Nephron (organoid): ENCODE measurements around the gene KRTAP5-3.
"Not testable (repeated sequence)": the region's sequence is repeated elsewhere in the genome, so short reads cannot be mapped to it uniquely, and the experiment has no call there.

Source experiments
- H3K27ac Mint-ChIP-seq, 3 experiments: 2 replicates each; pipeline ENCODE4 v1.8.0; 2020; ENCODE audit warnings: mixed read lengths in 3 of 3, mild to moderate bottlenecking in 2 of 3, moderate library complexity in 1 of 3
- H3K27me3 Mint-ChIP-seq: 2 replicates; pipeline ENCODE4 v1.8.0; 2021; ENCODE audit warnings: low read depth, mild to moderate bottlenecking, moderate library complexity, mixed read lengths
- H3K36me3 Mint-ChIP-seq: 2 replicates; pipeline ENCODE4 v1.8.0; 2020; ENCODE audit warnings: low read depth, mixed read lengths
- H3K4me1 Mint-ChIP-seq: 2 replicates; pipeline ENCODE4 v1.8.0; 2020; ENCODE audit warnings: mixed read lengths
- H3K4me3 Mint-ChIP-seq, 3 experiments: 2 replicates each; pipeline ENCODE4 v1.8.0; 2020; ENCODE audit warnings: mild to moderate bottlenecking in 3 of 3, mixed read lengths in 3 of 3, moderate library complexity in 2 of 3
- H3K9me3 Mint-ChIP-seq: 2 replicates; pipeline ENCODE4 v1.8.0; 2020; ENCODE audit warnings: mixed read lengths
- CTCF ChIP-seq, 3 experiments: fragments of 200-600 bp; sonication (generic); IDR thresholded peaks; one replicate each; pipeline ENCODE4 v1.5.0; 2021; ENCODE audit warnings: antibody characterized with exemption in 3 of 3; ENCODE audit not compliant: unreplicated experiment in 3 of 3

KRTAP5-3 gene

DNA sequence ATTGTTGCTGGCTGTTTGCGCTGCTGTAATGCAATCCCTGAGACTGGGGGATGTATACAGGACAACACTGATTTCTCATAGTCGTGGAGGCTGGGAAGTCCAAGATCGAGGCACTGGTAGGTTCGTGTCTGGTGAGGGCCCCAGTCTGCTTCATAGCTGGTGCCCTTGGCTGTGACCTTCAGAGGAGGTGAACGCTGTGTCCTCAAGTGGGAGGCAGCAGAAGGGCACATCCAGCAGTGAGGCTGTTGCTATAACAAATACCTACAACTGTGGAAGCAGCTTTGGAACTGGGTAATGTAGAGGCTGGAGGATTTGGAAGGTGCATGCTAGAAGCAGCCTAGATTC lies 42.6 kb upstream of the KRTAP5-3 start:
- no peak overlapping the region for H3K4me3 Mint-ChIP-seq
- peak overlapping the region in 1 of 3 experiments; percentile 7 for H3K27ac Mint-ChIP-seq
- peaks cover 37% of the 10 kb centered on the region for H3K4me1 Mint-ChIP-seq
- H3K9me3 Mint-ChIP-seq: no peaks in the 10 kb centered on the region
- TF ChIP-seq CTCF (IDR thresholded peaks at IDR 0.05; ENCODE audit: unreplicated experiment in 3 of 3): no peak
- H3K36me3 Mint-ChIP-seq: no peaks in the 10 kb centered on the region
- H3K27me3 Mint-ChIP-seq: peaks cover 20% of the 10 kb centered on the region

- no peak for TF ChIP-seq CTCF (IDR thresholded peaks at IDR 0.05; ENCODE audit: unreplicated experiment in 3 of 3)
- Mint-ChIP-seq H3K4me1 (peaks cover 32% of the 10 kb centered on the region), H3K27me3 (peaks cover 26% of the 10 kb centered on the region), H3K9me3 (no peaks in the 10 kb centered on the region), H3K36me3 (no peaks in the 10 kb centered on the region), H3K27ac (peak overlapping the region in 1 of 3 experiments; percentile 7), H3K4me3 (no peak overlapping the region)
Measured at GRCh38 chr11:1650034-1650917, 42.0 kb upstream of the KRTAP5-3 start.

DNA sequence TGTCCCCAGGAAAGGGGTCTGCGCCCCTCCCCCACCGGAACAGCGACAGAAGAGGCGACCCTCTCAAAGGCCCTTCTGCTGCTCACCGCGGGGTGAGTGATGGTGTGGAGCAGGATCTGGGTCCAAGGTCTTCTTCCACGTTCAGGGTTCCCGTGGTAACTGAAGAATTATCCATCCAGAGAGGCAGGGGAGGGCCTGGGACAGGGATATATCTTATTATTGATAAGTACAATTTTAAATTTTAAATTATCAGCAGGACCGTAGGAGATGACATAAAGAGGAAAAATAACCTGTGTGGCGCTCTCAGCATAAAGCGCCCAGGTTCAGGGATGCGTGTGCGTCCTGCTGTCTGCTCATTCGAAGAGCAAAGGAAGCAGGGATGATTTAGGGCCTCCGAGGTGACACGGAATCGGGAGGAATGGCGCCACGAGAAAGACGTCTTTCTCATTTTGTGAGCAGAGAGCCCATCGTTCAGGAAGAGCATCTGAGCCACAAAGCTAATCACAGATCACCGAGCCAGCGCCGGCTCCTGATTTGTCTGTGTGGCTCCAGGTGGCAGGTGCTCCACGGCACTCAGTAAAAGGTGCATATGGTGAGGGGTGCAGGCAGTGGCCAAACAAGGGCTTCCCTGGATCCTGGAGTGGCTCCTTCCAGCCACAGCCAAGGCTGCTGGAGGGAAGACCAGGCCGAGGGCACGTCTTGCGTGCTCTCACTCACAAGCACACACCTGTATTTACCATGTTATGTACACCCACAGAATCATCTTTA lies 40.6 kb upstream of the KRTAP5-3 start:
- Mint-ChIP-seq H3K36me3 (no peaks in the 10 kb centered on the region), H3K27me3 (peaks cover 31% of the 10 kb centered on the region), H3K4me1 (peaks cover 20% of the 10 kb centered on the region), H3K9me3 (no peaks in the 10 kb centered on the region), H3K4me3 (no peak overlapping the region), H3K27ac (no peak overlapping the region)
- no peak for TF ChIP-seq CTCF (IDR thresholded peaks at IDR 0.05; ENCODE audit: unreplicated experiment in 3 of 3)

- Mint-ChIP-seq H3K4me1 (peaks cover 15% of the 10 kb centered on the region), H3K36me3 (no peaks in the 10 kb centered on the region), H3K27ac (no peak overlapping the region), H3K4me3 (no peak overlapping the region), H3K9me3 (no peaks in the 10 kb centered on the region), H3K27me3 (peaks cover 25% of the 10 kb centered on the region)
- TF ChIP-seq CTCF (IDR thresholded peaks at IDR 0.05; ENCODE audit: unreplicated experiment in 3 of 3): no peak
Measured at GRCh38 chr11:1647901-1648652, 39.8 kb upstream of the KRTAP5-3 start.

- H3K4me1 Mint-ChIP-seq, H3K9me3 Mint-ChIP-seq, H3K4me3 Mint-ChIP-seq, H3K36me3 Mint-ChIP-seq, H3K27ac Mint-ChIP-seq: not testable (repeated sequence)
- H3K27me3 Mint-ChIP-seq: peaks cover 25% of the 10 kb centered on the region
Measured at GRCh38 chr11:1646540-1646939, 38.3 kb upstream of the KRTAP5-3 start.

GRCh38 chr11:1645357-1645821 lies 37.1 kb upstream of the KRTAP5-3 start:
- H3K9me3 Mint-ChIP-seq: no peaks in the 10 kb centered on the region
- no peaks in the 10 kb centered on the region for H3K36me3 Mint-ChIP-seq
- no peak for TF ChIP-seq CTCF (IDR thresholded peaks at IDR 0.05; ENCODE audit: unreplicated experiment in 3 of 3)
- no peak overlapping the region for H3K27ac Mint-ChIP-seq
- no peak overlapping the region for H3K4me3 Mint-ChIP-seq
- H3K4me1 Mint-ChIP-seq: no peaks in the 10 kb centered on the region
- H3K27me3 Mint-ChIP-seq: peaks cover 18% of the 10 kb centered on the region
